ENCODE data around the gene IFI6.

DNA sequence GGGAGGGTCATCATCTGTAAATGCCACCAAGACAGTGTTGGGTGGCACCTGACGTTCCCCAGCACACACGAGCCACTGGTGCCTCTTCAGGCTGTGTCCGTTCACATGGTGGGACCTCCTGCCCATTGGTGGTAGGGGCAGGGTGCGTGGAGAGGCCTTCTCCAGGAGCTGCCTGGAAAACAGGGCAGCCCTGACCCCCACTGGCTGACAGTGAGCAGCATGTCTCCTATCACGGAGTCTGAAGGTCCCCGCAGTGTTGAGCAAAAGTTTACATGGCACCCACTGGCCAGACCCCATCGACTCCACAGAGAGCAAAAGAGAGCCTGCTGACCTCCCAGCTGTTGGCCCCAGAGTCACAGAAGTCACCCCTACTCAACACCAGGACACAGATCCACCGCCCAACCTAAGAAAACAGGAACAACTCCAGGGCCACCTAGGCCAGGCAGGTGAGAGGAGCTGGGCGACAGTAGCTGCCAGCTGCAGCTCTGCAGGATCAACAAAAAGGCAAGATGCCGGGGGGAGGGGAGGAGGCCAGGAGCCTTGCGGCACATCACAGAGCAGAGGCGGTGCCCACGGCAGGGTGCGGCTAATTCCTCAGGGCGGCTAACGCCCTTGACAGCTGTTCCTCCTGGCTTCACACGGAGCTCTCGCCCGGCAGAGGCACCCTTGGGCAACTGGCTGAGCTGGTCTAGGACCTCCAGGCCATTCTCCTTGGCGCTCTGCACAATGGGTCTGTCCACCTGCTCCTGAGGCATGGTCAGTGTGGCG, 14.4 kb upstream of the IFI6 start:
- TF ChIP-seq, protein P1, sequence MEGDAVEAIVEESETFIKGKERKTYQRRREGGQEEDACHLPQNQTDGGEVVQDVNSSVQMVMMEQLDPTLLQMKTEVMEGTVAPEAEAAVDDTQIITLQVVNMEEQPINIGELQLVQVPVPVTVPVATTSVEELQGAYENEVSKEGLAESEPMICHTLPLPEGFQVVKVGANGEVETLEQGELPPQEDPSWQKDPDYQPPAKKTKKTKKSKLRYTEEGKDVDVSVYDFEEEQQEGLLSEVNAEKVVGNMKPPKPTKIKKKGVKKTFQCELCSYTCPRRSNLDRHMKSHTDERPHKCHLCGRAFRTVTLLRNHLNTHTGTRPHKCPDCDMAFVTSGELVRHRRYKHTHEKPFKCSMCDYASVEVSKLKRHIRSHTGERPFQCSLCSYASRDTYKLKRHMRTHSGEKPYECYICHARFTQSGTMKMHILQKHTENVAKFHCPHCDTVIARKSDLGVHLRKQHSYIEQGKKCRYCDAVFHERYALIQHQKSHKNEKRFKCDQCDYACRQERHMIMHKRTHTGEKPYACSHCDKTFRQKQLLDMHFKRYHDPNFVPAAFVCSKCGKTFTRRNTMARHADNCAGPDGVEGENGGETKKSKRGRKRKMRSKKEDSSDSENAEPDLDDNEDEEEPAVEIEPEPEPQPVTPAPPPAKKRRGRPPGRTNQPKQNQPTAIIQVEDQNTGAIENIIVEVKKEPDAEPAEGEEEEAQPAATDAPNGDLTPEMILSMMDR (IDR thresholded peaks at IDR 0.05): no peak
- no peak for TF ChIP-seq POLR2A (IDR thresholded peaks at IDR 0.05)

Data from thyroid gland (tissue), 4 donors.